IMR-90 (cell line): ENCODE data around the gene NOXRED1. TPM values are rescaled to one million over a fixed set of nuclear protein-coding genes. Genes with fewer than 3 reads are reported as not detected.

Experiments
- ATAC-seq: fragments of 200-7000 bp; cut with Tn5 transposase; 2 replicates; pipeline ENCODE4 v1.9.1; 2020; ENCODE audit warnings: low read depth, mild to moderate bottlenecking, moderate library complexity
- BruUV-seq: library from RNA; stranded (reverse); fragments of 400-500 nt; replicated peaks from 2 replicates; lab custom pipeline; 2021; lab: Mats Ljungman, UMichigan
- CTCF ChIA-PET: fragments of 300-600 bp; formaldehyde crosslinking; extraction: SDS; loops from one replicate; lab custom pipeline; 2021; ENCODE audit warnings: antibody characterized with exemption; lab: Yijun Ruan, JAX
- POLR2A ChIA-PET: fragments of 300-600 bp; sonication (Branson Sonifier 250); formaldehyde crosslinking; loops from one replicate; lab custom pipeline; 2022; ENCODE audit warnings: antibody characterized with exemption; ENCODE audit not compliant: unreplicated experiment; lab: Charles Lee
- DNase-seq: peaks from one replicate; pipeline ENCODE4 v3.0.0; 2013
- H2AFZ ChIP-seq: replicated peaks from 2 replicates; pipeline ENCODE3; 2013; ENCODE audit warnings: low read length, mild to moderate bottlenecking; ENCODE audit not compliant: poor library complexity
- H2AK5ac ChIP-seq: 2 replicates; pipeline ENCODE4 v1.6.1; 2013; ENCODE audit warnings: low read depth, low read length, inconsistent platforms
- H2AK9ac ChIP-seq: replicated peaks from 2 replicates; pipeline ENCODE3; 2013; ENCODE audit warnings: mild to moderate bottlenecking, low read depth, low read length, moderate library complexity; ENCODE audit not compliant: poor library complexity
- H2BK120ac ChIP-seq: 2 replicates; pipeline ENCODE4 v1.6.1; 2013; ENCODE audit warnings: low read depth, low read length, inconsistent platforms
- H2BK15ac ChIP-seq: 3 replicates; pipeline ENCODE4 v1.6.1; 2013; ENCODE audit warnings: low read depth, low read length, inconsistent platforms
- H2BK20ac ChIP-seq: 2 replicates; pipeline ENCODE4 v1.6.1; 2013; ENCODE audit warnings: low read depth, mild to moderate bottlenecking, inconsistent platforms, low read length, moderate library complexity
- H2BK5ac ChIP-seq: 2 replicates; pipeline ENCODE4 v1.6.1; 2013; ENCODE audit warnings: mild to moderate bottlenecking, low read depth, low read length, inconsistent platforms; ENCODE audit not compliant: poor library complexity, severe bottlenecking
- H3K14ac ChIP-seq: replicated peaks from 2 replicates; pipeline ENCODE4 v1.6.1; 2013; ENCODE audit warnings: low read depth, low read length, inconsistent platforms
- H3K18ac ChIP-seq: 2 replicates; pipeline ENCODE4 v1.6.1; 2013; ENCODE audit warnings: low read depth, low read length, control low read depth
- H3K23ac ChIP-seq: 2 replicates; pipeline ENCODE4 v1.6.1; 2013; ENCODE audit warnings: low read depth, low read length, inconsistent platforms
- H3K27ac ChIP-seq: 2 replicates; pipeline ENCODE4 v1.5.1; 2013; ENCODE audit warnings: mild to moderate bottlenecking, control low read depth, low read length; ENCODE audit not compliant: insufficient read depth
- H3K27me3 ChIP-seq: 2 replicates; pipeline ENCODE4 v1.6.1; 2013; ENCODE audit warnings: low read length; ENCODE audit not compliant: control insufficient read depth, insufficient read depth
- H3K36me3 ChIP-seq: 2 replicates; pipeline ENCODE4 v1.6.1; 2013; ENCODE audit warnings: low read length, mixed read lengths; ENCODE audit not compliant: control insufficient read depth, insufficient read depth
- H3K4ac ChIP-seq: 2 replicates; pipeline ENCODE4 v1.6.1; 2013; ENCODE audit warnings: low read depth, low read length, inconsistent platforms
- H3K4me1 ChIP-seq: 2 replicates; pipeline ENCODE4 v1.6.1; 2013; ENCODE audit warnings: low read length, mixed read lengths; ENCODE audit not compliant: control insufficient read depth, insufficient read depth
- H3K4me2 ChIP-seq: 2 replicates; pipeline ENCODE4 v1.6.1; 2013; ENCODE audit warnings: low read depth, mild to moderate bottlenecking, control low read depth, low read length, moderate library complexity
- H3K4me3 ChIP-seq: 2 replicates; pipeline ENCODE4 v1.5.1; 2013; ENCODE audit warnings: low read depth, mild to moderate bottlenecking, control low read depth, low read length, moderate library complexity; ENCODE audit not compliant: insufficient read depth
- H3K56ac ChIP-seq: 2 replicates; pipeline ENCODE4 v1.6.1; 2013; ENCODE audit warnings: low read length, inconsistent platforms; ENCODE audit not compliant: insufficient read depth; ENCODE audit errors: extremely low read depth
- H3K79me1 ChIP-seq, 2 experiments: 2 replicates each; pipeline ENCODE4 v1.6.1; 2013; ENCODE audit warnings: low read length in 2 of 2, inconsistent platforms in 1 of 2, low read depth in 1 of 2
- H3K9ac ChIP-seq: 2 replicates; pipeline ENCODE4 v1.6.1; 2013; ENCODE audit warnings: low read depth, low read length, control low read depth
- H3K9me1 ChIP-seq: 2 replicates; pipeline ENCODE4 v1.6.1; 2013; ENCODE audit warnings: low read length, inconsistent platforms; ENCODE audit not compliant: insufficient read depth
- H3K9me3 ChIP-seq: 2 replicates; pipeline ENCODE4 v1.6.1; 2013; ENCODE audit warnings: low read length; ENCODE audit not compliant: control insufficient read depth, insufficient read depth
- H4K20me1 ChIP-seq: 2 replicates; pipeline ENCODE4 v1.6.1; 2013; ENCODE audit warnings: low read length, inconsistent platforms; ENCODE audit not compliant: insufficient read depth
- H4K5ac ChIP-seq: 2 replicates; pipeline ENCODE4 v1.6.1; 2013; ENCODE audit warnings: mild to moderate bottlenecking, low read depth, low read length, control low read depth
- H4K8ac ChIP-seq, 2 experiments: 2 replicates each; pipeline ENCODE4 v1.6.1; 2013; ENCODE audit warnings: low read depth in 2 of 2, low read length in 2 of 2, control low read depth in 1 of 2, inconsistent platforms in 1 of 2
- H4K91ac ChIP-seq: 2 replicates; pipeline ENCODE4 v1.6.1; 2013; ENCODE audit warnings: low read depth, low read length, inconsistent platforms; ENCODE audit not compliant: insufficient read depth
- BHLHE40 ChIP-seq: fragments of 150-350 bp; IDR thresholded peaks from 2 replicates; pipeline ENCODE4 v1.6.1; 2016; ENCODE audit warnings: mild to moderate bottlenecking, low read depth, low read length
- CEBPB ChIP-seq: IDR thresholded peaks from 2 replicates; pipeline ENCODE4 v1.6.1; 2012; ENCODE audit warnings: low read depth, low read length, improper control_type of control experiment
- CHD1 ChIP-seq: IDR thresholded peaks from 2 replicates; pipeline ENCODE4 v1.6.1; 2012; ENCODE audit warnings: low read depth, low read length, improper control_type of control experiment
- FOS ChIP-seq: fragments of 150-350 bp; IDR thresholded peaks from 2 replicates; pipeline ENCODE4 v1.6.1; 2016; ENCODE audit warnings: low read depth, low read length
- MAFK ChIP-seq: IDR thresholded peaks from 2 replicates; pipeline ENCODE4 v1.6.1; 2012; ENCODE audit warnings: low read depth, low read length, improper control_type of control experiment
- MAZ ChIP-seq: IDR thresholded peaks from 2 replicates; pipeline ENCODE4 v1.6.1; 2012; ENCODE audit warnings: low read depth, mild to moderate bottlenecking, low read length, improper control_type of control experiment, moderate library complexity, borderline replicate concordance
- MXI1 ChIP-seq: IDR thresholded peaks from 2 replicates; pipeline ENCODE4 v1.6.1; 2012; ENCODE audit warnings: low read depth, mild to moderate bottlenecking, low read length, moderate library complexity, borderline replicate concordance
- NFE2L2 ChIP-seq: fragments of 150-350 bp; IDR thresholded peaks from 2 replicates; pipeline ENCODE4 v1.6.1; 2016; ENCODE audit warnings: low read depth, mild to moderate bottlenecking, low read length
- POLR2A ChIP-seq: IDR thresholded peaks from 2 replicates; pipeline ENCODE4 v1.6.1; 2012; ENCODE audit warnings: mild to moderate bottlenecking, low read depth, low read length
- RAD21 ChIP-seq: IDR thresholded peaks from 2 replicates; pipeline ENCODE4 v1.6.1; 2012; ENCODE audit warnings: low read length, improper control_type of control experiment
- RCOR1 ChIP-seq: IDR thresholded peaks from 2 replicates; pipeline ENCODE4 v1.6.1; 2012; ENCODE audit warnings: mild to moderate bottlenecking, low read length, improper control_type of control experiment; ENCODE audit not compliant: insufficient replicate concordance
- RFX5 ChIP-seq: IDR thresholded peaks from 2 replicates; pipeline ENCODE4 v1.8.0; 2012; ENCODE audit warnings: low read depth, mild to moderate bottlenecking, low read length, moderate library complexity
- SMC3 ChIP-seq: fragments of 150-350 bp; IDR thresholded peaks from 2 replicates; pipeline ENCODE4 v1.6.1; 2016; ENCODE audit warnings: low read depth, mild to moderate bottlenecking, antibody characterized with exemption, low read length, moderate library complexity
- WGBS, 2 experiments: methylation state at CpG; one replicate each; pipeline versions ENCODE4 v1.1.5 to v1.1.7; 2013; ENCODE audit warnings: missing lambda C conversion rate in 2 of 2; ENCODE audit not compliant: insufficient read length in 1 of 2; ENCODE audit errors: extremely low coverage in 2 of 2; 5-methylcytosine and 5-hydroxymethylcytosine counted together
- dilution Hi-C: fragments of 300-500 bp; cut with HindIII; formaldehyde crosslinking; loops from one replicate; pipeline ENCODE4 v1.14.3; 2018; ENCODE audit warnings: low sequenced_read_pairs; ENCODE audit not compliant: unreplicated experiment
- in situ Hi-C: fragments of 300-500 bp; cut with MboI; formaldehyde crosslinking; loops from 3 replicates; pipeline ENCODE4 v1.14.3; 2019; ENCODE audit warnings: low sequenced_read_pairs, inconsistent platforms, mixed read lengths
- intact Hi-C: fragments of 100-400 bp; cut with micrococcal nuclease; formaldehyde crosslinking; loops from 2 replicates; pipeline ENCODE4 v1.10.0; 2022
- polyA plus RNA-seq, 3 experiments: library from polyadenylated mRNA; depleted of rRNA; stranded (reverse); fragments of >200 nt; gene quantifications; 2 replicates each; pipeline ENCODE4 v1.2.3, GENCODE V29; 2012; ENCODE audit warnings: low replicate concordance in 1 of 3
- total RNA-seq: library from RNA; depleted of rRNA; stranded (reverse); fragments of >200 nt; gene quantifications from 2 replicates; pipeline ENCODE4 v1.2.3, GENCODE V29; 2012
- TF ChIP-seq, protein P1 (sequence below): fragments of 150-350 bp; IDR thresholded peaks from 2 replicates; pipeline ENCODE4 v1.6.1; 2017; ENCODE audit warnings: mild to moderate bottlenecking, antibody characterized with exemption, low read length, low read depth
- TF ChIP-seq, protein P2 (sequence below): conservative IDR thresholded peaks from 2 replicates; pipeline ENCODE4 v1.5.1; 2012; ENCODE audit warnings: mild to moderate bottlenecking, low read depth, low read length, improper control_type of control experiment
- TF ChIP-seq, protein P3 (sequence below): fragments of 150-350 bp; IDR thresholded peaks from 2 replicates; pipeline ENCODE4 v1.6.1; 2016; ENCODE audit warnings: low read depth, mild to moderate bottlenecking, low read length, moderate library complexity, borderline replicate concordance

Gene NOXRED1
- total and polyA plus RNA-seq, 2 of the 4 experiments (the other 2 are of a cell fraction), result under 0.01 to 0.14 TPM

DNA sequence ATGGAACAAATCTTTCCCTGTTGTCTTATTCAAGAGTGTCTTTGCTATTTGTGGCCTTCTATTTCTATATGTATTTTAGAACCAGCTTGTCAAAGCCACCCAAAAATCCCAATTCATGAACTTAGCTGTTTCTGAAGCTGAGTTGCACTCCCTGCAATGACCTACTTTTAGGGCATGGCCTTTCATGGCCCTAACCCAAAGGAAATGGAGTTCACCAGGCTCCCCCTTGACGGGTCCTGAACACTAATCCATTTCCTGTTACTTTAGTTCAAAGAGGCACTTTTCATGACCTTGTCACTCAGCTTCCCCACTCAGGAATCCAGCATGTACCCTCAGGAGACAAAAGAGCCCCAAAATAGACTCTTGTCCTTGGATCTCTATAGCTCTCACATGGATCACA is 54.0 kb downstream of the NOXRED1 start:
- H3K79me1 ChIP-seq, result peaks cover 3 to 5% of the 10 kb centered on the region in 2 experiments; a peak in 1 of 4 replicates
- no peaks in the 10 kb centered on the region for H3K4me1 ChIP-seq
- H3K56ac ChIP-seq, result no peak overlapping the region
- H3K4me2 ChIP-seq, result no peak overlapping the region
- in situ Hi-C loops, result no loop called here
- H3K4ac ChIP-seq, result no peak overlapping the region
- H2BK15ac ChIP-seq, result no peak overlapping the region
- no peaks in the 10 kb centered on the region for H3K36me3 ChIP-seq
- no peak overlapping the region for H3K4me3 ChIP-seq
- intact Hi-C loops, result no loop called here
- no peak overlapping the region for H2AFZ ChIP-seq
- H4K91ac ChIP-seq, result no peak overlapping the region
- no TSS peak for BruUV-seq
- no peak overlapping the region for H2BK120ac ChIP-seq
- dilution Hi-C loops, result no loop called here
- no peak overlapping the region for H4K8ac ChIP-seq
- no peak overlapping the region for H2BK20ac ChIP-seq
- ChIA-PET POLR2A (no interaction called here), CTCF (no interaction called here)
- no peaks in the 10 kb centered on the region for H3K9me3 ChIP-seq
- peaks cover 5% of the 10 kb centered on the region for H3K27me3 ChIP-seq
- H4K20me1 ChIP-seq, result peaks cover 6% of the 10 kb centered on the region; the same call in 1 of the 2 replicates
- H3K27ac ChIP-seq, result no peak overlapping the region
- DNase-seq (no peak), ATAC-seq (no peak)
- H3K9ac ChIP-seq, result no peak overlapping the region
- H2AK9ac ChIP-seq, result no peak overlapping the region
- no peak overlapping the region for H4K5ac ChIP-seq
- H3K18ac ChIP-seq, result no peak overlapping the region
- peaks cover 2% of the 10 kb centered on the region; the same call in 1 of the 2 replicates for H3K9me1 ChIP-seq
- TF ChIP-seq RFX5, result no peak
- TF ChIP-seq MAZ, result no peak
- TF ChIP-seq, protein P1, sequence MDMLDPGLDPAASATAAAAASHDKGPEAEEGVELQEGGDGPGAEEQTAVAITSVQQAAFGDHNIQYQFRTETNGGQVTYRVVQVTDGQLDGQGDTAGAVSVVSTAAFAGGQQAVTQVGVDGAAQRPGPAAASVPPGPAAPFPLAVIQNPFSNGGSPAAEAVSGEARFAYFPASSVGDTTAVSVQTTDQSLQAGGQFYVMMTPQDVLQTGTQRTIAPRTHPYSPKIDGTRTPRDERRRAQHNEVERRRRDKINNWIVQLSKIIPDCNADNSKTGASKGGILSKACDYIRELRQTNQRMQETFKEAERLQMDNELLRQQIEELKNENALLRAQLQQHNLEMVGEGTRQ, result no peak
- no peak for TF ChIP-seq SMC3
- TF ChIP-seq RCOR1, result no peak
- no peak for TF ChIP-seq MAFK
- no peak for TF ChIP-seq CHD1
- no peak for TF ChIP-seq NFE2L2
- no peak for TF ChIP-seq RAD21
- TF ChIP-seq, protein P2, sequence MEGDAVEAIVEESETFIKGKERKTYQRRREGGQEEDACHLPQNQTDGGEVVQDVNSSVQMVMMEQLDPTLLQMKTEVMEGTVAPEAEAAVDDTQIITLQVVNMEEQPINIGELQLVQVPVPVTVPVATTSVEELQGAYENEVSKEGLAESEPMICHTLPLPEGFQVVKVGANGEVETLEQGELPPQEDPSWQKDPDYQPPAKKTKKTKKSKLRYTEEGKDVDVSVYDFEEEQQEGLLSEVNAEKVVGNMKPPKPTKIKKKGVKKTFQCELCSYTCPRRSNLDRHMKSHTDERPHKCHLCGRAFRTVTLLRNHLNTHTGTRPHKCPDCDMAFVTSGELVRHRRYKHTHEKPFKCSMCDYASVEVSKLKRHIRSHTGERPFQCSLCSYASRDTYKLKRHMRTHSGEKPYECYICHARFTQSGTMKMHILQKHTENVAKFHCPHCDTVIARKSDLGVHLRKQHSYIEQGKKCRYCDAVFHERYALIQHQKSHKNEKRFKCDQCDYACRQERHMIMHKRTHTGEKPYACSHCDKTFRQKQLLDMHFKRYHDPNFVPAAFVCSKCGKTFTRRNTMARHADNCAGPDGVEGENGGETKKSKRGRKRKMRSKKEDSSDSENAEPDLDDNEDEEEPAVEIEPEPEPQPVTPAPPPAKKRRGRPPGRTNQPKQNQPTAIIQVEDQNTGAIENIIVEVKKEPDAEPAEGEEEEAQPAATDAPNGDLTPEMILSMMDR, result no peak
- no peak for TF ChIP-seq FOS
- no peak for TF ChIP-seq MXI1
- TF ChIP-seq POLR2A, result no peak
- no peak for TF ChIP-seq BHLHE40
- TF ChIP-seq CEBPB, result no peak
- TF ChIP-seq, protein P3, sequence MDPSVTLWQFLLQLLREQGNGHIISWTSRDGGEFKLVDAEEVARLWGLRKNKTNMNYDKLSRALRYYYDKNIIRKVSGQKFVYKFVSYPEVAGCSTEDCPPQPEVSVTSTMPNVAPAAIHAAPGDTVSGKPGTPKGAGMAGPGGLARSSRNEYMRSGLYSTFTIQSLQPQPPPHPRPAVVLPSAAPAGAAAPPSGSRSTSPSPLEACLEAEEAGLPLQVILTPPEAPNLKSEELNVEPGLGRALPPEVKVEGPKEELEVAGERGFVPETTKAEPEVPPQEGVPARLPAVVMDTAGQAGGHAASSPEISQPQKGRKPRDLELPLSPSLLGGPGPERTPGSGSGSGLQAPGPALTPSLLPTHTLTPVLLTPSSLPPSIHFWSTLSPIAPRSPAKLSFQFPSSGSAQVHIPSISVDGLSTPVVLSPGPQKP, result no peak
- H2BK5ac ChIP-seq, result no peak overlapping the region
- 88% methylated on average over 1 of the region's 1 CpG; no CpG with 5 or more reads in 1 of the 2 experiments for WGBS, 2 experiments
- no peak overlapping the region for H3K14ac ChIP-seq
- no peak overlapping the region for H2AK5ac ChIP-seq
- H3K23ac ChIP-seq, result no peak overlapping the region
